A375 (cell line): ENCODE results near the gene UCK2. TPM values are rescaled to one million over a fixed set of nuclear protein-coding genes. Genes with fewer than 3 reads are reported as not detected.

Experiments
- total RNA-seq: library from RNA; depleted of rRNA; stranded (reverse); fragments of >200 nt; shearing (Covaris generic); gene quantifications from 2 replicates; pipeline ENCODE4 v1.2.3, GENCODE V29; 2014; rRNA removed

Gene UCK2
- total RNA-seq: 164 and 183 TPM in 2 replicates

DNA sequence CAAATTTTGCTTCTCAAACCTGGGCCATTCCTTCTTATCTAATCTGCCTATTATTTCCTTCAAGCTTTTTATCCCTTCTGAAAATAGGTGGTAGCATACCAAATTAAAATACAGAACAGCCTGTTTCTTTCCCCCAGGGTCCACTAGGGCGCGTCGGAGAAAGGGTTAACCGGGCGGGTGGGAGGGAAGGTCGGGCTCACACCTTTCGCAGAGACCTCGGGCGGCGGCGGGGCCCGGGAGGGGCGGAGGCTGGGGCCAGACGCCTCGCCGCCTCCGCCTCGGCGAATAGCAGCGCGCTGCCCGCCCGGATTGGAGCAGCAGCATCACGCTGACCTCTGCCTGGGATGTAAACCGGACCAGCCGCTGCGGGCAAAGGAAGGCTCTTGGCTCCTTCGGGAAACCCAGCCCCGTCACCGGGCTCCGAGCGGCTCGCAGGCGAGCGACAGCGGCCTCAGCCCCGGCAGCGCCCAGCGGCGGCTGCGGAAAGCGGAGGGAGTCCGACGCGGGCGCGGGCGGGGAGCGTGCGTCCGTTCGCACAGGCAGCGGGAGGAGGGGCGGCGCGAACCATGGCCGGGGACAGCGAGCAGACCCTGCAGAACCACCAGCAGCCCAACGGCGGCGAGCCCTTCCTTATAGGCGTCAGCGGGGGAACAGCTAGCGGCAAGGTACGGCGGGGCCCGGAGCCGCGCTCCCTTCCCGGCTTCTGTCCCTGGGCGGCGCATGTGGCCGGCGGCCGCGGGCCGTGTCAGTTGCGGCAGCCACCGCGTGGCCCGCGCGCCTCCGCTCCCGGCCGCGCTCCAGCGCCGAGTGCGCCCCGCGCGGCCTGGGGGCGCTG lies at the start of gene UCK2:
TSS of gene UCK2 (plus strand) at position 347 of the 835 bp plus-strand sequence. CDS start at position 567, 220 bp downstream.

Other genes starting within 250 kb of the UCK2 start
- 59.0 and 59.6 TPM in 2 replicates for gene MGST3, start 196.4 kb upstream of the UCK2 start, total RNA-seq
- 60.0 and 81.9 TPM in 2 replicates for gene ALDH9A1, start 129.1 kb upstream of the UCK2 start, total RNA-seq
- gene TMCO1, start 58.7 kb upstream of the UCK2 start, total RNA-seq: 73.7 and 99.1 TPM in 2 replicates